ENCODE data around the gene MEI1. TPM values are rescaled to one million over a fixed set of nuclear protein-coding genes. Genes with fewer than 3 reads are reported as not detected.

MEI1 gene
- total RNA-seq, 4 donors from 2014 or later = 0.29 TPM; not detected in 3

DNA sequence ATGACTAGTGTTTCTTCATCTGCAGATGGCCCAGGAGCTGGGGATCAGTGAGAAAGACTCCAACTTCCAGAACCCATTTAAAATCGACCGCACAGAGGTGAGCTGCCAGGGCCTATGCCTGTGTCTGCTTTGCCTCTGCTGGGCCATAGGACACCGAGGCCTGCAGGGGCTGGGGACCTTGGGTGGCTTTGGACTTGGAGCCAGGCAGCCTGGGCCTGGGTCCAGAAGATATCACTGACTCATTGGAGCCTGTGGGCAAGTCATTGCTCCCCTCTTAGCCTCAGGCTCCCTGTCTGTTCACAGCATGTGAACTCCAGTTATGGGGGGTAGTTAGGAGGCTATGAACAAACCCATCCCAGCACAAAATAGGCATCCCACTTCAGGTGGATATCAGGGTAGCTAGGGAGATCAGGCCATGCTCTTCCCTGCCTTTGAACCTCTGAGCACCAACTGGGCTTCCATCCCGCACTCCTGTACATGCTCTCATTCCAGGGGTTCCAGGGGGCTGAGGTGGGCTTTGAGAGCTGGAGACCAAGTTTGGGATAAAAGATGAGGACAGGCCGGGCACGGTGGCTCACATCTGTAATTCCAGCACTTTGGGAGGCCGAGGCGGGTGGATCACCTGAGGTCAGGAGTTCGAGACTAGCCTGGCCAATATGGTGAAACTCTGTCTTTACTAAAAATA, 114.6 kb downstream of the MEI1 start:
- H3K36me3 ChIP-seq = peaks cover 0 to 20% of the 10 kb centered on the region in 2 donors
- intact Hi-C loops (cut with DNase I; ENCODE audit: low total_unique reads) (no loop called here), in situ Hi-C loops (cut with MboI; ENCODE audit: low sequenced_read_pairs in 4 of 4) (no loop called here)
- no peaks in the 10 kb centered on the region for H3K27me3 ChIP-seq
- H3K9me3 ChIP-seq = no peaks in the 10 kb centered on the region
- H3K4me1 ChIP-seq = peaks cover 14 to 22% of the 10 kb centered on the region in 2 donors
- DNase-seq (no peak), ATAC-seq (no peak)
- no peak overlapping the region for H3K27ac ChIP-seq
- TF ChIP-seq POLR2A (IDR thresholded peaks at IDR 0.05) = no peak
- TF ChIP-seq, protein P1, sequence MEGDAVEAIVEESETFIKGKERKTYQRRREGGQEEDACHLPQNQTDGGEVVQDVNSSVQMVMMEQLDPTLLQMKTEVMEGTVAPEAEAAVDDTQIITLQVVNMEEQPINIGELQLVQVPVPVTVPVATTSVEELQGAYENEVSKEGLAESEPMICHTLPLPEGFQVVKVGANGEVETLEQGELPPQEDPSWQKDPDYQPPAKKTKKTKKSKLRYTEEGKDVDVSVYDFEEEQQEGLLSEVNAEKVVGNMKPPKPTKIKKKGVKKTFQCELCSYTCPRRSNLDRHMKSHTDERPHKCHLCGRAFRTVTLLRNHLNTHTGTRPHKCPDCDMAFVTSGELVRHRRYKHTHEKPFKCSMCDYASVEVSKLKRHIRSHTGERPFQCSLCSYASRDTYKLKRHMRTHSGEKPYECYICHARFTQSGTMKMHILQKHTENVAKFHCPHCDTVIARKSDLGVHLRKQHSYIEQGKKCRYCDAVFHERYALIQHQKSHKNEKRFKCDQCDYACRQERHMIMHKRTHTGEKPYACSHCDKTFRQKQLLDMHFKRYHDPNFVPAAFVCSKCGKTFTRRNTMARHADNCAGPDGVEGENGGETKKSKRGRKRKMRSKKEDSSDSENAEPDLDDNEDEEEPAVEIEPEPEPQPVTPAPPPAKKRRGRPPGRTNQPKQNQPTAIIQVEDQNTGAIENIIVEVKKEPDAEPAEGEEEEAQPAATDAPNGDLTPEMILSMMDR (IDR thresholded peaks at IDR 0.05 in 4 of 5, conservative IDR thresholded peaks at IDR 0.05 in 1 of 5) = no peak
- no peak overlapping the region for H3K4me3 ChIP-seq

DNA sequence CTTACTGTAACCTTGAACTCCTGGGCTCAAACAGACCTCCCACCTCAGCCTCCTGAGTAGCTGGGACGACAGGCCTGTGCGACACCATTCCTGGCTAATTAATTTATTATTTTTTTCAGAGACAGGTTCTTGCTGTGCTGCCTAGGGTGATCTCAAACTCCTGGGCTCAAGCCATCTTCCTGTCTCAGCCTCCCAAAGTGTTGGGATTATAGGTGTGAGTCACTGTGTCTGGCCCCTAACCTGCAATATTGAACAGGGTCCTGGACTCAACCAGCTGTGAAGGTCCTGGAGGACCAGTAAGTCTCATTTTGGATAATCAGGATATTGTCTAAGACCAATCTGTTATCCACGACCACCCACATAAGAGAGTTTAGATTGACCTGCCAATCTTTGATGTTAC, 116.4 kb downstream of the MEI1 start:
- Histone ChIP-seq H3K9me3 (no peaks in the 10 kb centered on the region), H3K36me3 (peaks cover 0 to 11% of the 10 kb centered on the region in 2 donors), H3K4me3 (no peak overlapping the region), H3K27me3 (no peaks in the 10 kb centered on the region), H3K4me1 (peaks cover 14 to 22% of the 10 kb centered on the region in 2 donors), H3K27ac (peak overlapping the region; percentile 64 to 78 (median 72))
- no peak for DNase-seq
- no peak for TF ChIP-seq POLR2A (IDR thresholded peaks at IDR 0.05)
- TF ChIP-seq, protein P1 (IDR thresholded peaks at IDR 0.05 in 4 of 5, conservative IDR thresholded peaks at IDR 0.05 in 1 of 5) = no peak
- ATAC-seq = no peak
- in situ Hi-C loops (cut with MboI; ENCODE audit: low sequenced_read_pairs in 4 of 4) (no loop called here), intact Hi-C loops (cut with DNase I; ENCODE audit: low total_unique reads) (no loop called here)

DNA sequence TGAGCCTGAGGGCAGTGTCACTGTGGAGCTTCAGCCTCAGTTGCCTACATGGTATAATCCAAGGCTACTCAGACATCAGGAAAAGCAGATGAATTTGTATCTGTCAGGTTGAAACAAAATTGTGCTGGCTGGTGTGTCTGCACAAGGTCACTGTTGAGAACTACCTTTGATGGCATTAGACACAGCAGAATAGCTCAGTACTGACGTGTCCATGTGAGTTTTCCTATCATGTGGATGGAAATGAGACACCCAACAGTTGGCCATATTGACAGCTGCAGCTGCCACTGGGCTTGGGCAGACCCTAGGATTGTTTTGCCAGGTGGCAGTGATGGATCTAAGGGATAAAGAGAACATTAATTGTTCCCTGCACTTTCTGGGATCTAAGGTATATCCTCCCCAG, 116.9 kb downstream of the MEI1 start:
- ATAC-seq = peak; percentile 95 to 96
- H3K27me3 ChIP-seq = no peaks in the 10 kb centered on the region
- peaks cover 0 to 6% of the 10 kb centered on the region in 2 donors for H3K36me3 ChIP-seq
- DNase-seq = peak; percentile 42 to 69
- peak overlapping the region; percentile 64 to 78 (median 72) for H3K27ac ChIP-seq
- intact Hi-C loops (cut with DNase I; ENCODE audit: low total_unique reads) = no loop called here
- no peak overlapping the region for H3K4me3 ChIP-seq
- TF ChIP-seq POLR2A (IDR thresholded peaks at IDR 0.05) = no peak
- TF ChIP-seq, protein P1 (IDR thresholded peaks at IDR 0.05 in 4 of 5, conservative IDR thresholded peaks at IDR 0.05 in 1 of 5) = no peak
- peaks cover 14 to 22% of the 10 kb centered on the region in 2 donors for H3K4me1 ChIP-seq
- in situ Hi-C loops (cut with MboI; ENCODE audit: low sequenced_read_pairs in 4 of 4) = no loop called here
- no peaks in the 10 kb centered on the region for H3K9me3 ChIP-seq

DNA sequence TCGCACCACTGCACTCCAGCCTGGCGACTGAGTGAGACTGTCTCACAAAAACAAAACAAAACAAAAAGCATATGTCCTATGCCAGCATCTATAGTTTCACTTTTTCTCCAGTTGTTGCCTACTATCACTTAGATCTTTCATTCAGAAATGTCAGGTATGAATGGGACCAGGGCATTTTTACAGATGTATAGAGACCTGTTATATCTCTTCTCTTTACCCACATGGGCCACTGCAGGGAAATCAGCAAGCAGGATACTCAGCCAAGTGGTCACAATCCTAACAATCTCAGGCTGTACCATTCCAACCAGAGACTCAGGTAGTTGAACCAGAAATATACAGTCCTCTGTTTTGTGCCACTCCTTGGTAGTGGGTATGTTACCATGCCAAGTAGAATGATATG, 117.6 kb downstream of the MEI1 start:
- no peak for DNase-seq
- no peaks in the 10 kb centered on the region for H3K36me3 ChIP-seq

More for the DNA sequence above, 117.6 kb downstream of the MEI1 start:
- in situ Hi-C loops (cut with MboI; ENCODE audit: low sequenced_read_pairs in 4 of 4) (no loop called here), intact Hi-C loops (cut with DNase I; ENCODE audit: low total_unique reads) (no loop called here)
- Histone ChIP-seq H3K27ac (peak overlapping the region; percentile 64 to 78 (median 72)), H3K27me3 (no peaks in the 10 kb centered on the region), H3K9me3 (no peaks in the 10 kb centered on the region), H3K4me1 (peaks cover 14 to 22% of the 10 kb centered on the region in 2 donors), H3K4me3 (no peak overlapping the region)
- TF ChIP-seq, protein P1 (IDR thresholded peaks at IDR 0.05 in 4 of 5, conservative IDR thresholded peaks at IDR 0.05 in 1 of 5) = no peak
- TF ChIP-seq POLR2A (IDR thresholded peaks at IDR 0.05) = no peak
- peak; percentile 5 to 9 for ATAC-seq

Measured in gastrocnemius medialis (tissue), 4 donors.